ENCODE results near the gene PPARG. TPM values are rescaled to one million over a fixed set of nuclear protein-coding genes. Genes with fewer than 3 reads are reported as not detected.
A peak's percentile ranks its signal among the peaks of the same experiment; 100 is the strongest.

Gene PPARG
- total RNA-seq, 1 donor from 2014 or later = 4.4 TPM

GRCh38 chr3:12427551-12427950 lies 138.7 kb downstream of the PPARG start:
- Mint-ChIP-seq H3K9me3 (ENCODE audit: unreplicated experiment) (no peaks in the 10 kb centered on the region), H3K27ac (ENCODE audit: unreplicated experiment) (no peak overlapping the region), H3K36me3 (ENCODE audit: unreplicated experiment) (no peaks in the 10 kb centered on the region), H3K4me1 (ENCODE audit: unreplicated experiment) (peaks cover 17% of the 10 kb centered on the region), H3K27me3 (ENCODE audit: unreplicated experiment) (peaks cover 10% of the 10 kb centered on the region), H3K4me3 (ENCODE audit: unreplicated experiment) (no peak overlapping the region)
- no peak for DNase-seq (ENCODE audit: extremely low spot score, unreplicated experiment)
- TF ChIP-seq CTCF (IDR thresholded peaks at IDR 0.05) = no peak

- Mint-ChIP-seq H3K9me3 (ENCODE audit: unreplicated experiment) (peaks cover 3% of the 10 kb centered on the region), H3K4me1 (ENCODE audit: unreplicated experiment) (peaks cover 17% of the 10 kb centered on the region), H3K36me3 (ENCODE audit: unreplicated experiment) (peaks cover 4% of the 10 kb centered on the region), H3K4me3 (ENCODE audit: unreplicated experiment) (no peak overlapping the region), H3K27me3 (ENCODE audit: unreplicated experiment) (peaks cover 15% of the 10 kb centered on the region), H3K27ac (ENCODE audit: unreplicated experiment) (no peak overlapping the region)
- TF ChIP-seq CTCF (IDR thresholded peaks at IDR 0.05) = no peak
- DNase-seq (ENCODE audit: extremely low spot score, unreplicated experiment) = no peak
These were observed 139.3 kb downstream of the PPARG start for GRCh38 chr3:12428126-12428525.

- no peak for DNase-seq (ENCODE audit: extremely low spot score, unreplicated experiment)
- H3K4me3 Mint-ChIP-seq (ENCODE audit: unreplicated experiment) = no peak overlapping the region
- H3K4me1 Mint-ChIP-seq (ENCODE audit: unreplicated experiment) = peaks cover 7% of the 10 kb centered on the region
- peaks cover 19% of the 10 kb centered on the region for H3K27me3 Mint-ChIP-seq (ENCODE audit: unreplicated experiment)
- no peak overlapping the region for H3K27ac Mint-ChIP-seq (ENCODE audit: unreplicated experiment)
- TF ChIP-seq CTCF (IDR thresholded peaks at IDR 0.05) = no peak
- H3K9me3 Mint-ChIP-seq (ENCODE audit: unreplicated experiment) = peaks cover 3% of the 10 kb centered on the region
- peaks cover 4% of the 10 kb centered on the region for H3K36me3 Mint-ChIP-seq (ENCODE audit: unreplicated experiment)
These were observed 141.2 kb downstream of the PPARG start for GRCh38 chr3:12430086-12430485.

GRCh38 chr3:12433823-12434222 lies 145.0 kb downstream of the PPARG start:
- Mint-ChIP-seq H3K36me3 (ENCODE audit: unreplicated experiment) (peaks cover 4% of the 10 kb centered on the region), H3K27me3 (ENCODE audit: unreplicated experiment) (peaks cover 27% of the 10 kb centered on the region), H3K27ac (ENCODE audit: unreplicated experiment) (no peak overlapping the region), H3K4me1 (ENCODE audit: unreplicated experiment) (peaks cover 20% of the 10 kb centered on the region), H3K4me3 (ENCODE audit: unreplicated experiment) (no peak overlapping the region), H3K9me3 (ENCODE audit: unreplicated experiment) (peaks cover 3% of the 10 kb centered on the region)
- no peak for TF ChIP-seq CTCF (IDR thresholded peaks at IDR 0.05)
- no peak for DNase-seq (ENCODE audit: extremely low spot score, unreplicated experiment)

- TF ChIP-seq CTCF (IDR thresholded peaks at IDR 0.05) = no peak
- Mint-ChIP-seq H3K36me3 (ENCODE audit: unreplicated experiment) (peaks cover 4% of the 10 kb centered on the region), H3K9me3 (ENCODE audit: unreplicated experiment) (peaks cover 3% of the 10 kb centered on the region), H3K27ac (ENCODE audit: unreplicated experiment) (peak overlapping the region; percentile 33), H3K4me1 (ENCODE audit: unreplicated experiment) (peaks cover 46% of the 10 kb centered on the region), H3K4me3 (ENCODE audit: unreplicated experiment) (no peak overlapping the region), H3K27me3 (ENCODE audit: unreplicated experiment) (peaks cover 17% of the 10 kb centered on the region)
- DNase-seq (ENCODE audit: extremely low spot score, unreplicated experiment) = no peak
These were observed 147.8 kb downstream of the PPARG start for GRCh38 chr3:12436514-12437220.

Measured in osteocyte (in vitro differentiated cells).